K562 (cell line): Measurements from ENCODE around the gene PPM1L. TPM values are rescaled to one million over a fixed set of nuclear protein-coding genes. Genes with fewer than 3 reads are reported as not detected.

ENCODE experiments used
- ATF3 ChIP-seq, 2 experiments: fragments of 450-650 bp in 1 of 2; sonication (generic) in 1 of 2; formaldehyde crosslinking in 1 of 2; IDR thresholded peaks in 1 of 2; conservative IDR thresholded peaks in 1 of 2; 2 replicates each; pipeline versions ENCODE4 v1.6.1 to v1.8.1; 2016 to 2023; ENCODE audit warnings: mild to moderate bottlenecking in 2 of 2, moderate library complexity in 2 of 2, inconsistent platforms in 1 of 2, missing genetic modification reagents in 1 of 2
- BCOR ChIP-seq: fragments of 450-650 bp; IDR thresholded peaks from 2 replicates; pipeline ENCODE4 v1.6.1; 2016
- CHD1 ChIP-seq: fragments of 200-600 bp; sonication (generic); IDR thresholded peaks from one replicate; pipeline ENCODE4 v1.6.1; 2012; ENCODE audit warnings: mild to moderate bottlenecking, moderate library complexity, low read length, inconsistent platforms
- ELF2 ChIP-seq: fragments of 250-450 bp; sonication (Bioruptor Pico); IDR thresholded peaks from 2 replicates; pipeline ENCODE4 v1.5.0; 2021; ENCODE audit warnings: mild to moderate bottlenecking
- FOXK2 ChIP-seq, 2 experiments: fragments of 450-650 bp; IDR thresholded peaks in 1 of 2; conservative IDR thresholded peaks in 1 of 2; 2 replicates each; pipeline ENCODE4 v1.6.1; 2016; ENCODE audit warnings: low read depth in 2 of 2, mild to moderate bottlenecking in 1 of 2
- FOXM1 ChIP-seq, 2 experiments: fragments of 450-650 bp in 1 of 2; sonication (generic) in 1 of 2; formaldehyde crosslinking in 1 of 2; IDR thresholded peaks; 2 replicates each; pipeline versions ENCODE4 v1.6.1 to v1.9.0; 2017 to 2022; ENCODE audit warnings: low read depth in 2 of 2, mild to moderate bottlenecking in 2 of 2, missing genetic modification reagents in 1 of 2, moderate library complexity in 1 of 2
- KDM5B ChIP-seq: fragments of 200-600 bp; sonication (generic); IDR thresholded peaks from 2 replicates; pipeline ENCODE4 v1.6.1; 2012; ENCODE audit warnings: low read depth, mild to moderate bottlenecking, moderate library complexity, low read length, control low read depth, inconsistent platforms; ENCODE audit not compliant: insufficient replicate concordance
- KLF16 ChIP-seq: IDR thresholded peaks from 2 replicates; pipeline ENCODE4 v1.6.1; 2016; ENCODE audit warnings: antibody characterized with exemption
- NFATC3 ChIP-seq: fragments of 450-650 bp; IDR thresholded peaks from 2 replicates; pipeline ENCODE4 v1.6.1; 2017; ENCODE audit warnings: mild to moderate bottlenecking
- NR3C1 ChIP-seq: sonication (generic); formaldehyde crosslinking; IDR thresholded peaks from 2 replicates; pipeline ENCODE4 v1.8.1; 2022; ENCODE audit warnings: missing genetic modification reagents
- POLR2B ChIP-seq: fragments of 450-650 bp; IDR thresholded peaks from 2 replicates; pipeline ENCODE4 v1.6.1; 2018; ENCODE audit warnings: low read depth; ENCODE audit not compliant: partially characterized antibody
- RNF2 ChIP-seq: sonication (generic); IDR thresholded peaks from 2 replicates; pipeline ENCODE4 v1.6.1; 2016
- STAT5B ChIP-seq: fragments of 250-450 bp; sonication (Bioruptor Pico); IDR thresholded peaks from 2 replicates; pipeline ENCODE4 v1.8.0; 2021; ENCODE audit warnings: mild to moderate bottlenecking, inconsistent platforms
- TCF15 ChIP-seq: fragments of 250-450 bp; sonication (Bioruptor Pico); IDR thresholded peaks from 2 replicates; pipeline ENCODE4 v1.8.0; 2022; ENCODE audit warnings: moderate library complexity, mild to moderate bottlenecking, inconsistent platforms
- TEAD2 ChIP-seq: fragments of 450-650 bp; IDR thresholded peaks from 2 replicates; pipeline ENCODE4 v1.6.1; 2016; ENCODE audit warnings: missing genetic modification characterization, control low read depth, missing compliant biosample characterization
- ZNF431 ChIP-seq: sonication (generic); formaldehyde crosslinking; IDR thresholded peaks from 2 replicates; pipeline ENCODE4 v1.8.0; 2022; ENCODE audit warnings: mild to moderate bottlenecking, missing genetic modification reagents
- polyA plus RNA-seq, 8 experiments: library from polyadenylated mRNA; depleted of rRNA in 4 of 8; stranded (reverse) in 5 of 8; unstranded in 3 of 8; fragments of >200 nt; fragmentation: Nextera tagmentation in 2 of 8; fragmentation: Illumina TruSeq in 1 of 8; extraction: Ambion mirVana in 2 of 8; extraction: Trizol in 1 of 8; gene quantifications; 2 replicates each; pipeline versions ENCODE4 v1.2.1 to v1.2.3, GENCODE V29; 2011 to 2014; ENCODE audit warnings: inconsistent platforms in 1 of 8, missing spikeins in 1 of 8
- total RNA-seq, 7 experiments: library from RNA; depleted of rRNA in 6 of 7; stranded (reverse); fragments of >200 nt in 6 of 7; fragmentation: Illumina TruSeq in 2 of 7; extraction: Trizol in 2 of 7; gene quantifications; 2 replicates each; pipeline versions ENCODE4 v1.2.1 to v1.2.3, GENCODE V29; 2011 to 2021; ENCODE audit warnings: low replicate concordance in 1 of 7
- TF ChIP-seq, protein P1 (sequence below), 2 experiments: IDR thresholded peaks in 1 of 2; conservative IDR thresholded peaks in 1 of 2; 2 replicates each; pipeline ENCODE4 v1.6.1; 2016; ENCODE audit warnings: low read depth in 2 of 2, mild to moderate bottlenecking in 1 of 2, missing compliant biosample characterization in 1 of 2, missing genetic modification characterization in 1 of 2, moderate library complexity in 1 of 2
- TF ChIP-seq, protein P2 (sequence below): fragments of 450-650 bp; IDR thresholded peaks from 2 replicates; pipeline ENCODE4 v1.6.1; 2018; ENCODE audit not compliant: partially characterized antibody

Gene PPM1L
- total and polyA plus RNA-seq, 9 of the 15 experiments (the other 6 are each of a cell fraction or from before 2014, with no cell fraction given) = 0.01 to 0.41 (median 0.14) TPM

GRCh38 chr3:160754855-160755747 lies 930 bp upstream of the PPM1L start (continued):
- TF ChIP-seq, protein P1, sequence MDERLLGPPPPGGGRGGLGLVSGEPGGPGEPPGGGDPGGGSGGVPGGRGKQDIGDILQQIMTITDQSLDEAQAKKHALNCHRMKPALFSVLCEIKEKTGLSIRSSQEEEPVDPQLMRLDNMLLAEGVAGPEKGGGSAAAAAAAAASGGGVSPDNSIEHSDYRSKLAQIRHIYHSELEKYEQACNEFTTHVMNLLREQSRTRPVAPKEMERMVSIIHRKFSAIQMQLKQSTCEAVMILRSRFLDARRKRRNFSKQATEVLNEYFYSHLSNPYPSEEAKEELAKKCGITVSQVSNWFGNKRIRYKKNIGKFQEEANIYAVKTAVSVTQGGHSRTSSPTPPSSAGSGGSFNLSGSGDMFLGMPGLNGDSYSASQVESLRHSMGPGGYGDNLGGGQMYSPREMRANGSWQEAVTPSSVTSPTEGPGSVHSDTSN (CRISPR knock-in tag; IDR thresholded peaks at IDR 0.05; ENCODE audit: low read depth) = no peak
- TF ChIP-seq, protein P1 (tag; conservative IDR thresholded peaks at IDR 0.05; ENCODE audit: low read depth) = no peak
- TF ChIP-seq KLF16 = no peak
- TF ChIP-seq, protein P2, sequence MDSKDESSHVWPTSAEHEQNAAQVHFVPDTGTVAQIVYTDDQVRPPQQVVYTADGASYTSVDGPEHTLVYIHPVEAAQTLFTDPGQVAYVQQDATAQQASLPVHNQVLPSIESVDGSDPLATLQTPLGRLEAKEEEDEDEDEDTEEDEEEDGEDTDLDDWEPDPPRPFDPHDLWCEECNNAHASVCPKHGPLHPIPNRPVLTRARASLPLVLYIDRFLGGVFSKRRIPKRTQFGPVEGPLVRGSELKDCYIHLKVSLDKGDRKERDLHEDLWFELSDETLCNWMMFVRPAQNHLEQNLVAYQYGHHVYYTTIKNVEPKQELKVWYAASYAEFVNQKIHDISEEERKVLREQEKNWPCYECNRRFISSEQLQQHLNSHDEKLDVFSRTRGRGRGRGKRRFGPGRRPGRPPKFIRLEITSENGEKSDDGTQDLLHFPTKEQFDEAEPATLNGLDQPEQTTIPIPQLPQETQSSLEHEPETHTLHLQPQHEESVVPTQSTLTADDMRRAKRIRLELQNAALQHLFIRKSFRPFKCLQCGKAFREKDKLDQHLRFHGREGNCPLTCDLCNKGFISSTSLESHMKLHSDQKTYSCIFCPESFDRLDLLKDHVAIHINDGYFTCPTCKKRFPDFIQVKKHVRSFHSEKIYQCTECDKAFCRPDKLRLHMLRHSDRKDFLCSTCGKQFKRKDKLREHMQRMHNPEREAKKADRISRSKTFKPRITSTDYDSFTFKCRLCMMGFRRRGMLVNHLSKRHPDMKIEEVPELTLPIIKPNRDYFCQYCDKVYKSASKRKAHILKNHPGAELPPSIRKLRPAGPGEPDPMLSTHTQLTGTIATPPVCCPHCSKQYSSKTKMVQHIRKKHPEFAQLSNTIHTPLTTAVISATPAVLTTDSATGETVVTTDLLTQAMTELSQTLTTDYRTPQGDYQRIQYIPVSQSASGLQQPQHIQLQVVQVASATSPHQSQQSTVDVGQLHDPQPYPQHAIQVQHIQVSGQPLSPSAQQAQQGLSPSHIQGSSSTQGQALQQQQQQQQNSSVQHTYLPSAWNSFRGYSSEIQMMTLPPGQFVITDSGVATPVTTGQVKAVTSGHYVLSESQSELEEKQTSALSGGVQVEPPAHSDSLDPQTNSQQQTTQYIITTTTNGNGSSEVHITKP = peak; percentile 99
- TF ChIP-seq CHD1 = no peak
- no peak for TF ChIP-seq TEAD2
- TF ChIP-seq RNF2 = peak; percentile 60; the same call in 1 of the 2 replicates
- TF ChIP-seq ZNF431 (CRISPR knock-in tag) = no peak
- TF ChIP-seq FOXK2 (conservative IDR thresholded peaks at IDR 0.05 in 1 of 2, IDR thresholded peaks at IDR 0.05 in 1 of 2; ENCODE audit: low read depth in 2 of 2) = peak in 1 of 2 experiments; percentile 99; a peak in 2 of 4 replicates
- no peak for TF ChIP-seq TCF15 (CRISPR knock-in tag)
- TF ChIP-seq STAT5B (CRISPR knock-in tag) = no peak
- peak; percentile 97 for TF ChIP-seq FOXM1 (IDR thresholded peaks at IDR 0.05; ENCODE audit: low read depth)
- no peak for TF ChIP-seq FOXM1 (CRISPR knock-in tag; IDR thresholded peaks at IDR 0.05; ENCODE audit: low read depth)
- peak; percentile 49 for TF ChIP-seq KDM5B
- peak; percentile 94 for TF ChIP-seq NFATC3
- TF ChIP-seq ATF3 (IDR thresholded peaks at IDR 0.05) = no peak
- TF ChIP-seq ATF3 (CRISPR knock-in tag; conservative IDR thresholded peaks at IDR 0.05) = peak; percentile 75; the same call in 1 of the 2 replicates
- TF ChIP-seq NR3C1 = peak; percentile 73; the same call in 1 of the 2 replicates
- TF ChIP-seq BCOR = no peak
- 0 out of 2 replicates have a peak, but pooled peaks have one; percentile 12 for TF ChIP-seq ELF2 (CRISPR knock-in tag)
- TF ChIP-seq POLR2B = peak; percentile 27
